Skeletal muscle tissue (tissue), 4 donors: Measurements from ENCODE around the gene OR10G6. TPM values are rescaled to one million over a fixed set of nuclear protein-coding genes. Genes with fewer than 3 reads are reported as not detected.
"Not testable (repeated sequence)": the region's sequence is repeated elsewhere in the genome, so short reads cannot be mapped to it uniquely, and the experiment has no call there.

ENCODE experiments used
- H3K27ac ChIP-seq: one replicate; pipeline ENCODE4 v1.7.0; 2013; ENCODE audit warnings: mild to moderate bottlenecking, low read depth, low read length, inconsistent platforms
- H3K27me3 ChIP-seq, 3 donors: one replicate each; pipeline ENCODE4 v1.7.0; 2013; ENCODE audit warnings: low read length in 3 of 3; ENCODE audit not compliant: control insufficient read depth in 3 of 3, insufficient read depth in 3 of 3
- H3K36me3 ChIP-seq, 3 donors: one replicate each; pipeline ENCODE4 v1.7.0; 2013; ENCODE audit warnings: low read length in 3 of 3; ENCODE audit not compliant: control insufficient read depth in 3 of 3, insufficient read depth in 3 of 3
- H3K4me1 ChIP-seq, 3 donors: one replicate each; pipeline ENCODE4 v1.7.0; 2013; ENCODE audit warnings: low read length in 3 of 3, mild to moderate bottlenecking in 3 of 3; ENCODE audit not compliant: control insufficient read depth in 3 of 3, insufficient read depth in 3 of 3
- H3K4me3 ChIP-seq, 3 donors: one replicate each; pipeline ENCODE4 v1.7.0; 2013; ENCODE audit warnings: low read length in 3 of 3
- H3K9ac ChIP-seq, 3 donors: one replicate each; pipeline ENCODE4 v1.7.0; 2013; ENCODE audit warnings: low read length in 3 of 3, mild to moderate bottlenecking in 3 of 3, moderate library complexity in 2 of 3, low read depth in 1 of 3
- H3K9me3 ChIP-seq, 3 donors: one replicate each; pipeline ENCODE4 v1.7.0; 2013; ENCODE audit warnings: low read length in 3 of 3; ENCODE audit not compliant: control insufficient read depth in 3 of 3
- total RNA-seq: library from RNA; depleted of rRNA; stranded (reverse); fragments of >200 nt; gene quantifications from one replicate; pipeline ENCODE4 v1.2.3, GENCODE V29; 2014
- donor health status: Osteomylitis.

The OR10G6 gene, protein sequence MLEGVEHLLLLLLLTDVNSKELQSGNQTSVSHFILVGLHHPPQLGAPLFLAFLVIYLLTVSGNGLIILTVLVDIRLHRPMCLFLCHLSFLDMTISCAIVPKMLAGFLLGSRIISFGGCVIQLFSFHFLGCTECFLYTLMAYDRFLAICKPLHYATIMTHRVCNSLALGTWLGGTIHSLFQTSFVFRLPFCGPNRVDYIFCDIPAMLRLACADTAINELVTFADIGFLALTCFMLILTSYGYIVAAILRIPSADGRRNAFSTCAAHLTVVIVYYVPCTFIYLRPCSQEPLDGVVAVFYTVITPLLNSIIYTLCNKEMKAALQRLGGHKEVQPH
- total RNA-seq = not detected

- Histone ChIP-seq H3K4me1 (no peaks in the 10 kb centered on the region), H3K36me3 (no peaks in the 10 kb centered on the region), H3K9me3 (no peaks in the 10 kb centered on the region), H3K4me3 (no peak within 1 kb of the TSS), H3K27ac (no peak within 1 kb of the TSS), H3K27me3 (no peaks in the 10 kb centered on the region), H3K9ac (no peak within 1 kb of the TSS)
Observed at GRCh38 chr11:123995119-123995518, at the start of gene OR10G6. OR10G6 (minus strand) TSS chr11:123995161; CDS start chr11:123995161, 0 bp downstream.

DNA sequence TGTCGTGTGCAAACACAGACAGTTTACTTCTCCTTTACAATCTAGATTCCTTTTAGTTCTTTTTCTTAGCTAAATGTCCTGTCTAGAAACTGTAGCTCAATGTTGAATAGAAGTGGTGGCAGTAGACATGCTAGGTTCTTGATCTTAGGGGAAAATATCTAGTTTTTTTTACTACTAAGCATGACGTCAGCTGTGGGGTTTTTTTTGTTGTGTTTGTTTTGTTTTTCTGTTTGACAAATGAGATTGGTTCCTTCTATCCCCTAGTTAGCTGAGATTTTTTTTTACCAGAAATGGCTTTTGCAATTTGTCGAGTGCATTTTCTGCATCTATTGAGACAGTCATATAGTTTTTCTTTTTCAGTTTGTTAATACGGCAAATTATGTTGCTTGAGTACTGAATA is 48.5 kb upstream of the OR10G6 start:
- Histone ChIP-seq H3K27ac (no peak overlapping the region), H3K9me3 (no peaks in the 10 kb centered on the region), H3K4me1 (no peaks in the 10 kb centered on the region), H3K9ac (no peak overlapping the region), H3K36me3 (no peaks in the 10 kb centered on the region), H3K4me3 (no peak overlapping the region), H3K27me3 (no peaks in the 10 kb centered on the region)

GRCh38 chr11:124041254-124041653 is 46.3 kb upstream of the OR10G6 start, which contains the start of gene OR10G7:
OR10G7 (minus strand) TSS chr11:124041325; CDS start chr11:124039001, 2,324 bp downstream.
- Histone ChIP-seq H3K9me3 (no peaks in the 10 kb centered on the region), H3K4me1 (no peaks in the 10 kb centered on the region), H3K9ac (no peak within 1 kb of the TSS), H3K27ac (no peak within 1 kb of the TSS), H3K27me3 (no peaks in the 10 kb centered on the region), H3K36me3 (no peaks in the 10 kb centered on the region), H3K4me3 (no peak within 1 kb of the TSS)

GRCh38 chr11:124039557-124039956 is 44.6 kb upstream of the OR10G6 start:
- Histone ChIP-seq H3K27ac (no peak overlapping the region), H3K9me3 (no peaks in the 10 kb centered on the region), H3K4me1 (no peaks in the 10 kb centered on the region), H3K27me3 (no peaks in the 10 kb centered on the region), H3K9ac (no peak overlapping the region), H3K36me3 (no peaks in the 10 kb centered on the region), H3K4me3 (no peak overlapping the region)

DNA sequence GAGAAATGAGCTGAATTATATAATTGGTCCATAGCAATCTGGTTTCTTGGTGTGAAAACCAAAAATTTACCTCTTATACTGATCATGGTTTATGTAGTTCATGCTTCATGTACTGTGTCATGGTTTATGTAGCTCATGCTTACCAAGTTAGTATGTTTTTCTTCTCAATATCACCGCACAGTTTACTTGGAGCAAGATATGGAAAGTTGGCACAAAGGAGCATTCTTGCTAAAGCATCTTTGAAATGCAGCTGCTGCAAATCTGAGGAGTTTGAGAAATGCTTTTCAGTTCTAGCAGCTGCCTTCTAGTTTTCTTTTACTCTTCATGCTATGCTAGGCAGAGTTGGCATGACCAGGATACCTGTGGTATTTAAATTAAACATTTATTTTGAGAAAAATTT is 41.7 kb upstream of the OR10G6 start:
- Histone ChIP-seq H3K4me3 (no peak overlapping the region), H3K9me3 (no peaks in the 10 kb centered on the region), H3K9ac (no peak overlapping the region), H3K36me3 (no peaks in the 10 kb centered on the region), H3K27ac (no peak overlapping the region), H3K4me1 (no peaks in the 10 kb centered on the region), H3K27me3 (no peaks in the 10 kb centered on the region)

- no peaks in the 10 kb centered on the region for H3K9me3 ChIP-seq
- no peak within 1 kb of the TSS for H3K9ac ChIP-seq
- no peak within 1 kb of the TSS for H3K27ac ChIP-seq
- no peaks in the 10 kb centered on the region for H3K27me3 ChIP-seq
- no peaks in the 10 kb centered on the region for H3K36me3 ChIP-seq
- no peak within 1 kb of the TSS for H3K4me3 ChIP-seq
- H3K4me1 ChIP-seq = no peaks in the 10 kb centered on the region
Observed at GRCh38 chr11:124026498-124026897, 31.5 kb upstream of the OR10G6 start, which contains the start of gene OR10G8. OR10G8 (plus strand) TSS chr11:124026798; CDS start chr11:124029623, 2,825 bp downstream.

DNA sequence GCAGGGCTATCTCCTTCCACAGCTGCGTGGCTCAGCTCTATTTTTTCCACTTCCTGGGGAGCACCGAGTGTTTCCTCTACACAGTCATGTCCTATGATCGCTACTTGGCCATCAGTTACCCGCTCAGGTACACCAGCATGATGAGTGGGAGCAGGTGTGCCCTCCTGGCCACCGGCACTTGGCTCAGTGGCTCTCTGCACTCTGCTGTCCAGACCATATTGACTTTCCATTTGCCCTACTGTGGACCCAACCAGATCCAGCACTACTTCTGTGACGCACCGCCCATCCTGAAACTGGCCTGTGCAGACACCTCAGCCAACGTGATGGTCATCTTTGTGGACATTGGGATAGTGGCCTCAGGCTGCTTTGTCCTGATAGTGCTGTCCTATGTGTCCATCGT is 20.9 kb upstream of the OR10G6 start:
- not testable (repeated sequence) for H3K27me3 ChIP-seq, H3K36me3 ChIP-seq, H3K27ac ChIP-seq, H3K9ac ChIP-seq, H3K9me3 ChIP-seq, H3K4me1 ChIP-seq, H3K4me3 ChIP-seq

- H3K36me3 ChIP-seq = no peaks in the 10 kb centered on the region
- no peak within 1 kb of the TSS for H3K4me3 ChIP-seq
- H3K9ac ChIP-seq = no peak within 1 kb of the TSS
- H3K27me3 ChIP-seq = peaks cover 0 to 3% (median 0%) of the 10 kb centered on the region in 3 donors
- H3K9me3 ChIP-seq = no peaks in the 10 kb centered on the region
- no peaks in the 10 kb centered on the region for H3K4me1 ChIP-seq
- H3K27ac ChIP-seq = no peak within 1 kb of the TSS
Observed at GRCh38 chr11:124012697-124013096, 17.7 kb upstream of the OR10G6 start, which contains the start of gene OR10G4. OR10G4 (plus strand) TSS chr11:124012997; CDS start chr11:124015575, 2,578 bp downstream.

DNA sequence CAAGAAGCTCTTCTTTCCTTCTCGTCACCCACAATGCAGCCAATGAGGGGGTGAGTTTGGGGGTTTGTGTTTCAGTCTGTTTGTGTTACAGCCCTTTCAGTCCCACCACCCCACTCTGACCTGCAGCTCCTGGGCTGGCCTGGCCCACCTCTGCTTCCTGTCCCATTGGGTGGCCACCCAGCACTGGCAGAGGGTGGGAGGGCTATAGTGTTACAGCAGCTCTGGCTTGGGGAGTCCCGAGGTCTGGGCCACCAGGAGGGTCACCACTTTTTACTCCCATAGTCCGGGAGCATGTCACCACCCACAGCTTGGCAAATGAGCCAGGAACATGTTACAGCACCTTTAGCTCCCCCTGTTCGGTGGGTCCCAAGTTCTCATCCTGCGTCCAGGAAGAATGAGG is 15.7 kb downstream of the OR10G6 start:
- H3K4me3 ChIP-seq = no peak overlapping the region
- H3K27me3 ChIP-seq = no peaks in the 10 kb centered on the region
- no peak overlapping the region for H3K9ac ChIP-seq
- H3K9me3 ChIP-seq = peaks cover 0 to 4% (median 0%) of the 10 kb centered on the region in 3 donors
- no peaks in the 10 kb centered on the region for H3K4me1 ChIP-seq
- no peaks in the 10 kb centered on the region for H3K36me3 ChIP-seq
- H3K27ac ChIP-seq = no peak overlapping the region

DNA sequence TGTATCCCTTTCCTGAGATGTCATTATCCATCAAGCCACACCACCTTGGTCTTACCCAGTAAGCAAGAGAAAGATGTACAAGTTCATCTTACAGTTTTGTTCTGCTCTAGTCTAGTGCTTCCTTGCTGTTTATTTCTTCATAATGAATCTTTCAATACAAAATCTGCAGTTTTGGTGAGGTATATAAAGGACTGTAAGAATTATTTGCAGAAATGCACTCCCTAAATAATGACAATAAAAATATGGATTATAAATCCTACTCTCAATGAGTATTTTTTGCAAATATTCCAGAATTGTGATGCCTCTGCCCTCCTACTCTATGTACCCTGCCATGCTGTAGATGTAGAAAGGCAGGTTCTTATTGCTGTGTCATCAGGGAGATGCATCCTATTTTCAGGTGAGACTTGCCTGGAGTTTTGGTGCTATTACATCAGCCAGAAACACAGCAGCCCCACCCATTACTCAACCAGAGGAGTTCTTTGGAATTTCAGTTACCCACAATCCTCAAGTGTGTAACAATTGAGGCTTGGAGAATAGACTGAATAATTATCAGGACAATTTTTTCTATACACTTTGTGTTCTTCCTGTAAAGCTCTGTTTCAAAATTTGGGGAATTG is 17.1 kb downstream of the OR10G6 start, which contains the start of gene OR10S1:
TSS of gene OR10S1 (minus strand) at position 51 of the 617 bp plus-strand sequence. CDS start 117 bp downstream, outside the sequence.
- no peak within 1 kb of the TSS for H3K9ac ChIP-seq
- H3K9me3 ChIP-seq = peaks cover 0 to 4% (median 0%) of the 10 kb centered on the region in 3 donors
- no peak within 1 kb of the TSS for H3K4me3 ChIP-seq
- no peaks in the 10 kb centered on the region for H3K36me3 ChIP-seq
- H3K4me1 ChIP-seq = no peaks in the 10 kb centered on the region
- no peak within 1 kb of the TSS for H3K27ac ChIP-seq
- H3K27me3 ChIP-seq = no peaks in the 10 kb centered on the region
